ENCODE data around the gene ASZ1.

ASZ1 gene

GRCh38 chr7:117333168-117333567 is 94.1 kb downstream of the ASZ1 start:
- no peak for TF ChIP-seq CTCF (IDR thresholded peaks at IDR 0.05; ENCODE audit: extremely low read depth, missing control alignments)
- no peak for DNase-seq (ENCODE audit: low spot score)

GRCh38 chr7:117332031-117332430 is 95.3 kb downstream of the ASZ1 start:
- no peak for TF ChIP-seq CTCF (IDR thresholded peaks at IDR 0.05; ENCODE audit: extremely low read depth, missing control alignments)

GRCh38 chr7:117325836-117326235 is 101.5 kb downstream of the ASZ1 start:
- no peak for TF ChIP-seq CTCF (IDR thresholded peaks at IDR 0.05; ENCODE audit: extremely low read depth, missing control alignments)
- DNase-seq (ENCODE audit: low spot score), result no peak

More at GRCh38 chr7:117332031-117332430, 95.3 kb downstream of the ASZ1 start:
- DNase-seq (ENCODE audit: low spot score), result no peak

- DNase-seq (ENCODE audit: low spot score), result no peak
- no peak for TF ChIP-seq CTCF (IDR thresholded peaks at IDR 0.05; ENCODE audit: extremely low read depth, missing control alignments)
Measured at GRCh38 chr7:117324960-117325359, 102.3 kb downstream of the ASZ1 start.

GRCh38 chr7:117323851-117324711 is 103.2 kb downstream of the ASZ1 start:
- TF ChIP-seq CTCF (IDR thresholded peaks at IDR 0.05; ENCODE audit: extremely low read depth, missing control alignments), result no peak
- DNase-seq (ENCODE audit: low spot score), result no peak

- no peak for TF ChIP-seq CTCF (IDR thresholded peaks at IDR 0.05; ENCODE audit: extremely low read depth, missing control alignments)
- peak; percentile 39 for DNase-seq (ENCODE audit: low spot score)
Measured at GRCh38 chr7:117323305-117323850, 103.9 kb downstream of the ASZ1 start.

GRCh38 chr7:117322741-117323304 is 104.5 kb downstream of the ASZ1 start, which contains the start of gene WNT2:
Gene WNT2, minus strand, starts transcription at chr7:117323058. Its CDS starts 69 bp downstream, at chr7:117322989.
- no peak for TF ChIP-seq CTCF (IDR thresholded peaks at IDR 0.05; ENCODE audit: extremely low read depth, missing control alignments)
- no peak for DNase-seq (ENCODE audit: low spot score)
